ENCODE data around the gene TCF7L1. TPM values are rescaled to one million over a fixed set of nuclear protein-coding genes. Genes with fewer than 3 reads are reported as not detected.

The TCF7L1 gene
- total RNA-seq, 1 experiment from 2014 or later, result 30.4 TPM

- Histone ChIP-seq H3K4me1 (ENCODE audit: control insufficient read depth, insufficient read depth, low read length) (peaks cover 9% of the 10 kb centered on the region), H3K36me3 (ENCODE audit: control insufficient read depth, insufficient read depth, low read length) (no peaks in the 10 kb centered on the region), H3K4me3 (ENCODE audit: low read depth in 2 of 2, low read length in 2 of 2) (no peak overlapping the region), H3K27ac (ENCODE audit: low read length) (no peak overlapping the region), H3K27me3 (ENCODE audit: control insufficient read depth, insufficient read depth, low read length) (no peaks in the 10 kb centered on the region), H3K9me3 (ENCODE audit: control insufficient read depth, insufficient read depth, low read depth, low read length) (no peaks in the 10 kb centered on the region)
- ChIA-PET POLR2A (no interaction called here), CTCF (no interaction called here)
- ATAC-seq, result no peak
- TF ChIP-seq REST (IDR thresholded peaks at IDR 0.05; ENCODE audit: insufficient read depth in 1 of 2, low read depth in 2 of 2, low read length in 1 of 2), result no peak
- TF ChIP-seq CTCF (IDR thresholded peaks at IDR 0.05), result no peak
- no peak for TF ChIP-seq POLR2AphosphoS5 (IDR thresholded peaks at IDR 0.05; ENCODE audit: low read depth, low read length)
- TF ChIP-seq TCF7L2 (IDR thresholded peaks at IDR 0.05; ENCODE audit: low read depth, low read length), result no peak
- TF ChIP-seq SIN3A (IDR thresholded peaks at IDR 0.05; ENCODE audit: borderline replicate concordance, insufficient read depth, low read depth, low read length), result no peak
- BruUV-seq (replicated peaks), result no TSS peak
- intact Hi-C loops (cut with micrococcal nuclease; ENCODE audit: unreplicated experiment), result no loop called here
- DNase-seq (ENCODE audit: low read depth, low spot score), result no peak
- in situ Hi-C loops (cut with HindIII; ENCODE audit: low pct_unique_long_range_greater_than_20kb, low sequenced_read_pairs), result no loop called here
Measured at GRCh38 chr2:85177031-85177824, 44.0 kb downstream of the TCF7L1 start.

GRCh38 chr2:85178154-85178553, 45.0 kb downstream of the TCF7L1 start:
- CTCF ChIA-PET, result no interaction called here
- no peak for ATAC-seq
- H3K9me3 ChIP-seq (ENCODE audit: control insufficient read depth, insufficient read depth, low read depth, low read length), result no peaks in the 10 kb centered on the region

More at GRCh38 chr2:85178154-85178553, 45.0 kb downstream of the TCF7L1 start:
- no peak overlapping the region for H3K4me3 ChIP-seq (ENCODE audit: low read depth in 2 of 2, low read length in 2 of 2)
- no TSS peak for BruUV-seq (replicated peaks)
- TF ChIP-seq CTCF (IDR thresholded peaks at IDR 0.05) (no peak), POLR2AphosphoS5 (IDR thresholded peaks at IDR 0.05; ENCODE audit: low read depth, low read length) (no peak), TCF7L2 (IDR thresholded peaks at IDR 0.05; ENCODE audit: low read depth, low read length) (no peak), REST (IDR thresholded peaks at IDR 0.05; ENCODE audit: insufficient read depth in 1 of 2, low read depth in 2 of 2, low read length in 1 of 2) (no peak), SIN3A (IDR thresholded peaks at IDR 0.05; ENCODE audit: borderline replicate concordance, insufficient read depth, low read depth, low read length) (no peak)
- intact Hi-C loops (cut with micrococcal nuclease; ENCODE audit: unreplicated experiment) (no loop called here), in situ Hi-C loops (cut with HindIII; ENCODE audit: low pct_unique_long_range_greater_than_20kb, low sequenced_read_pairs) (no loop called here)
- no peak overlapping the region for H3K27ac ChIP-seq (ENCODE audit: low read length)
- peaks cover 9% of the 10 kb centered on the region for H3K4me1 ChIP-seq (ENCODE audit: control insufficient read depth, insufficient read depth, low read length)
- H3K27me3 ChIP-seq (ENCODE audit: control insufficient read depth, insufficient read depth, low read length), result no peaks in the 10 kb centered on the region
- no peak for DNase-seq (ENCODE audit: low read depth, low spot score)
- H3K36me3 ChIP-seq (ENCODE audit: control insufficient read depth, insufficient read depth, low read length), result no peaks in the 10 kb centered on the region
- POLR2A ChIA-PET, result no interaction called here

Measured in Panc1 (cell line).